ENCODE data around the gene ELP1. TPM values are rescaled to one million over a fixed set of nuclear protein-coding genes. Genes with fewer than 3 reads are reported as not detected.

ELP1 gene
- total and polyA plus RNA-seq, 4 donors = 9.3 to 27.7 (median 16.4) TPM

GRCh38 chr9:108859459-108860114 is 74.3 kb downstream of the ELP1 start:
- DNase-seq (ENCODE audit: low spot score) = no peak
- TF ChIP-seq MAX (IDR thresholded peaks at IDR 0.05) (no peak), REST (IDR thresholded peaks at IDR 0.05) (no peak), NR2F2 (IDR thresholded peaks at IDR 0.05) (no peak), ZBTB33 (IDR thresholded peaks at IDR 0.05) (no peak), TAF1 (conservative IDR thresholded peaks at IDR 0.05) (no peak), SP1 (IDR thresholded peaks at IDR 0.05) (no peak), EGR1 (IDR thresholded peaks at IDR 0.05; ENCODE audit: low read depth in 2 of 2) (no peak)
- Histone ChIP-seq H3K4me1 (ENCODE audit: control insufficient read depth in 4 of 4, insufficient read depth in 4 of 4, low read length in 3 of 4) (no peaks in the 10 kb centered on the region), H3K36me3 (ENCODE audit: control insufficient read depth in 4 of 4, insufficient read depth in 3 of 4, low read depth in 1 of 4, low read length in 3 of 4) (no peaks in the 10 kb centered on the region), H3K4me3 (ENCODE audit: low read depth in 1 of 3, low read length in 3 of 3) (no peak overlapping the region), H3K9me3 (ENCODE audit: control insufficient read depth in 4 of 4, low read length in 3 of 4) (no peaks in the 10 kb centered on the region), H3K27ac (ENCODE audit: low read depth in 1 of 2, low read length in 2 of 2) (no peak overlapping the region), H3K9ac (ENCODE audit: low read depth in 1 of 2, low read length in 2 of 2) (no peak overlapping the region), H3K27me3 (ENCODE audit: control insufficient read depth in 4 of 4, insufficient read depth in 4 of 4, low read length in 3 of 4) (no peaks in the 10 kb centered on the region)
- 93% methylated on average over 3 of the region's 3 CpGs for WGBS

GRCh38 chr9:108857572-108857971 is 76.4 kb downstream of the ELP1 start:
- no peaks in the 10 kb centered on the region for H3K27me3 ChIP-seq (ENCODE audit: control insufficient read depth in 4 of 4, insufficient read depth in 4 of 4, low read length in 3 of 4)
- no peaks in the 10 kb centered on the region for H3K36me3 ChIP-seq (ENCODE audit: control insufficient read depth in 4 of 4, insufficient read depth in 3 of 4, low read depth in 1 of 4, low read length in 3 of 4)
- H3K4me1 ChIP-seq (ENCODE audit: control insufficient read depth in 4 of 4, insufficient read depth in 4 of 4, low read length in 3 of 4) = no peaks in the 10 kb centered on the region
- H3K27ac ChIP-seq (ENCODE audit: low read depth in 1 of 2, low read length in 2 of 2) = no peak overlapping the region
- H3K9ac ChIP-seq (ENCODE audit: low read depth in 1 of 2, low read length in 2 of 2) = no peak overlapping the region
- WGBS = 86% methylated on average over 6 of the region's 6 CpGs
- DNase-seq (ENCODE audit: low spot score) = no peak
- H3K4me3 ChIP-seq (ENCODE audit: low read depth in 1 of 3, low read length in 3 of 3) = no peak overlapping the region
- H3K9me3 ChIP-seq (ENCODE audit: control insufficient read depth in 4 of 4, low read length in 3 of 4) = no peaks in the 10 kb centered on the region
- TF ChIP-seq NR2F2 (IDR thresholded peaks at IDR 0.05) (no peak), CTCF (IDR thresholded peaks at IDR 0.05; ENCODE audit: low read depth, low read length, missing input control) (no peak), RXRA (IDR thresholded peaks at IDR 0.05) (no peak), REST (IDR thresholded peaks at IDR 0.05) (no peak), HNF4A (conservative IDR thresholded peaks at IDR 0.05) (no peak), JUND (IDR thresholded peaks at IDR 0.05) (no peak), HNF4G (IDR thresholded peaks at IDR 0.05) (no peak), ZBTB33 (IDR thresholded peaks at IDR 0.05) (no peak), YY1 (IDR thresholded peaks at IDR 0.05) (no peak), FOXA2 (IDR thresholded peaks at IDR 0.05) (no peak), SP1 (IDR thresholded peaks at IDR 0.05) (no peak), EGR1 (IDR thresholded peaks at IDR 0.05; ENCODE audit: low read depth in 2 of 2) (no peak), GABPA (IDR thresholded peaks at IDR 0.05 in 1 of 2, conservative IDR thresholded peaks at IDR 0.05 in 1 of 2) (no peak), TAF1 (conservative IDR thresholded peaks at IDR 0.05) (no peak)
